Stimulated activated CD4-positive, alpha-beta T cell treated with anti-CD3 and anti-CD28 coated beads, Interleukin-2, amount 100 ng/mL, for 4 hours (primary cell): ENCODE results near the gene PHF8.

Source experiments
- DNase-seq: peaks from one replicate; pipeline ENCODE4 v3.0.0-alpha.2; 2020; ENCODE audit warnings: low read depth

The PHF8 gene

GRCh38 chrX:54012830-54013500 lies 31.3 kb downstream of the PHF8 start:
- DNase-seq = no peak

GRCh38 chrX:54007682-54008081 lies 36.6 kb downstream of the PHF8 start:
- no peak for DNase-seq

GRCh38 chrX:53997724-53998123 lies 46.5 kb downstream of the PHF8 start:
- no peak for DNase-seq

- no peak for DNase-seq
These were observed 51.7 kb downstream of the PHF8 start for GRCh38 chrX:53992589-53992988.

GRCh38 chrX:53990171-53990570 lies 54.1 kb downstream of the PHF8 start:
- no peak for DNase-seq

- DNase-seq = no peak
These were observed 59.4 kb downstream of the PHF8 start for GRCh38 chrX:53984895-53985294.

- DNase-seq = no peak
These were observed 69.7 kb downstream of the PHF8 start for GRCh38 chrX:53974529-53974928.

GRCh38 chrX:53969540-53969939 lies 74.7 kb downstream of the PHF8 start:
- no peak for DNase-seq

GRCh38 chrX:53950130-53950733 lies 94.0 kb downstream of the PHF8 start:
- DNase-seq = no peak

GRCh38 chrX:53940180-53940579 lies 104.1 kb downstream of the PHF8 start:
- DNase-seq = no peak

- no peak for DNase-seq
These were observed 105.1 kb downstream of the PHF8 start for GRCh38 chrX:53939127-53939526.

GRCh38 chrX:53930515-53931380 lies 113.5 kb downstream of the PHF8 start:
- no peak for DNase-seq

- no peak for DNase-seq
These were observed 118.2 kb downstream of the PHF8 start for GRCh38 chrX:53926030-53926429.

GRCh38 chrX:53918702-53919101 lies 125.6 kb downstream of the PHF8 start:
- no peak for DNase-seq

- no peak for DNase-seq
These were observed 143.7 kb downstream of the PHF8 start for GRCh38 chrX:53900623-53901022.

GRCh38 chrX:53895270-53895669 lies 149.0 kb downstream of the PHF8 start:
- DNase-seq = no peak
